GM12878 (cell line): ENCODE measurements around the gene CNST. TPM values are rescaled to one million over a fixed set of nuclear protein-coding genes. Genes with fewer than 3 reads are reported as not detected.
A peak's percentile ranks its signal among the peaks of the same experiment; 100 is the strongest.

Experiments used
- ATAC-seq: fragments of 200-7000 bp; cut with Tn5 transposase; 3 replicates; pipeline ENCODE4 v1.9.1; 2020; ENCODE audit warnings: mild to moderate bottlenecking, moderate library complexity
- Bru-seq: library from RNA; stranded (reverse); fragments of 400-500 nt; gene quantifications from one replicate; lab custom pipeline; 2021; lab: Mats Ljungman, UMichigan
- BruChase-seq, 2 experiments: library from RNA; stranded (reverse); fragments of 400-500 nt; gene quantifications; one replicate each; lab custom pipeline; 2021; lab: Mats Ljungman, UMichigan
- BruUV-seq: library from RNA; stranded (reverse); fragments of 400-500 nt; replicated peaks from 2 replicates; lab custom pipeline; 2021; lab: Mats Ljungman, UMichigan
- CTCF ChIA-PET: fragments of 300-600 bp; sonication (Branson Sonifier 250); formaldehyde crosslinking; extraction: SDS; loops from one replicate; lab custom pipeline; 2021; ENCODE audit warnings: inconsistent platforms; lab: Yijun Ruan, JAX
- POLR2A ChIA-PET: fragments of 350-600 bp; formaldehyde crosslinking; extraction: SDS; loops from one replicate; lab custom pipeline; 2021; ENCODE audit warnings: inconsistent platforms; lab: Charles Lee
- RAD21 ChIA-PET: fragments of 300-600 bp; sonication (Branson Sonifier 250); formaldehyde crosslinking; loops from one replicate; lab custom pipeline; 2023; ENCODE audit warnings: antibody characterized with exemption; ENCODE audit not compliant: unreplicated experiment; lab: Charles Lee
- SMC1A ChIA-PET: fragments of 300-600 bp; sonication (Branson Sonifier 250); formaldehyde crosslinking; loops from one replicate; lab custom pipeline; 2023; ENCODE audit not compliant: unreplicated experiment, uncharacterized antibody; lab: Charles Lee
- DNase-seq: peaks from one replicate; pipeline ENCODE4 v3.0.0-alpha.2; 2011; ENCODE audit warnings: low read depth, low spot score
- FAIRE-seq: peaks from 3 replicates; lab custom pipeline; 2011; peaks lifted over from hg19 to GRCh38; lab: Jason Lieb, UNC
- H2AFZ ChIP-seq: 2 replicates; pipeline ENCODE4 v1.6.0; 2011; ENCODE audit warnings: low read depth, low read length, control low read depth; ENCODE audit not compliant: control insufficient read depth
- H3K27ac ChIP-seq: 2 replicates; pipeline ENCODE4 v1.5.1; 2011; ENCODE audit warnings: control low read depth; ENCODE audit not compliant: control insufficient read depth, insufficient read depth
- H3K27me3 ChIP-seq, 2 experiments: replicated peaks in 1 of 2; 2 replicates each; pipeline versions ENCODE4 v1.6.0 to v1.6.1; 2011; ENCODE audit warnings: low read length in 1 of 2; ENCODE audit not compliant: control insufficient read depth in 2 of 2, insufficient read depth in 2 of 2
- H3K36me3 ChIP-seq, 2 experiments: 2 replicates each; pipeline ENCODE4 v1.5.1; 2011; ENCODE audit warnings: low read length in 1 of 2; ENCODE audit not compliant: control insufficient read depth in 2 of 2, insufficient read depth in 2 of 2
- H3K4me1 ChIP-seq: 2 replicates; pipeline ENCODE4 v1.6.1; 2011; ENCODE audit warnings: mild to moderate bottlenecking, low read length, moderate library complexity, mixed read lengths; ENCODE audit not compliant: control insufficient read depth, insufficient read depth
- H3K4me2 ChIP-seq: 2 replicates; pipeline ENCODE4 v1.6.0; 2011; ENCODE audit warnings: control low read depth; ENCODE audit not compliant: control insufficient read depth, insufficient read depth
- H3K4me3 ChIP-seq: fragments of 200-600 bp; sonication (generic); 2 replicates; pipeline ENCODE4 v1.5.1; 2016
- H3K79me2 ChIP-seq: 2 replicates; pipeline ENCODE4 v1.6.0; 2011; ENCODE audit warnings: low read length; ENCODE audit not compliant: control insufficient read depth, insufficient read depth
- H3K9ac ChIP-seq: 2 replicates; pipeline ENCODE4 v1.8.0; 2011; ENCODE audit warnings: low read length, control low read depth, mixed read lengths; ENCODE audit not compliant: control insufficient read depth, insufficient read depth
- H3K9me3 ChIP-seq: replicated peaks from 3 replicates; pipeline ENCODE4 v1.5.1; 2011; ENCODE audit warnings: mild to moderate bottlenecking, low read length; ENCODE audit not compliant: control insufficient read depth, insufficient read depth
- H4K20me1 ChIP-seq: 2 replicates; pipeline ENCODE4 v1.6.0; 2011; ENCODE audit not compliant: control insufficient read depth, insufficient read depth
- CHD2 ChIP-seq: IDR thresholded peaks from 2 replicates; pipeline ENCODE4 v1.6.1; 2011; ENCODE audit warnings: low read depth, low read length, improper control_type of control experiment, borderline replicate concordance
- CREB1 ChIP-seq: IDR thresholded peaks from 2 replicates; pipeline ENCODE4 v1.6.1; 2012; ENCODE audit warnings: low read depth, mild to moderate bottlenecking, inconsistent platforms
- DPF2 ChIP-seq: fragments of 450-650 bp; IDR thresholded peaks from 2 replicates; pipeline ENCODE4 v1.6.1; 2017; ENCODE audit warnings: mild to moderate bottlenecking
- E4F1 ChIP-seq: fragments of 450-650 bp; IDR thresholded peaks from 2 replicates; pipeline ENCODE4 v1.6.1; 2018; ENCODE audit warnings: borderline replicate concordance, mild to moderate bottlenecking; ENCODE audit not compliant: partially characterized antibody
- HCFC1 ChIP-seq: fragments of 150-350 bp; IDR thresholded peaks from 2 replicates; pipeline ENCODE4 v1.6.1; 2014; ENCODE audit warnings: low read length
- HDAC6 ChIP-seq: fragments of 200-600 bp; sonication (generic); IDR thresholded peaks from one replicate; pipeline ENCODE4 v1.8.0; 2017; ENCODE audit warnings: antibody characterized with exemption; ENCODE audit not compliant: unreplicated experiment
- HDGF ChIP-seq: fragments of 450-650 bp; IDR thresholded peaks from 2 replicates; pipeline ENCODE4 v1.6.1; 2016; ENCODE audit warnings: antibody characterized with exemption
- IKZF2 ChIP-seq, 2 experiments: fragments of 450-650 bp; IDR thresholded peaks; 2 replicates each; pipeline ENCODE4 v1.6.1; 2017; ENCODE audit warnings: mild to moderate bottlenecking in 2 of 2, moderate library complexity in 2 of 2
- NBN ChIP-seq: fragments of 450-650 bp; IDR thresholded peaks from 2 replicates; pipeline ENCODE4 v1.6.1; 2016
- NR2C2 ChIP-seq: IDR thresholded peaks from 2 replicates; pipeline ENCODE4 v1.6.1; 2011; ENCODE audit warnings: borderline replicate concordance, low read depth; ENCODE audit not compliant: control insufficient read depth, insufficient read length
- RCOR1 ChIP-seq: conservative IDR thresholded peaks from 2 replicates; pipeline ENCODE4 v1.6.1; 2012; ENCODE audit warnings: low read depth, low read length, improper control_type of control experiment
- SIN3A ChIP-seq: IDR thresholded peaks from 2 replicates; pipeline ENCODE4 v1.6.1; 2012; ENCODE audit warnings: low read depth, low read length, improper control_type of control experiment
- SIX5 ChIP-seq: IDR thresholded peaks from 2 replicates; pipeline ENCODE4 v1.6.1; 2011; ENCODE audit warnings: mild to moderate bottlenecking, low read depth, low read length, moderate library complexity; ENCODE audit not compliant: severe bottlenecking
- SRF ChIP-seq, 2 experiments: IDR thresholded peaks; 2 replicates each; pipeline ENCODE4 v1.6.1; 2011; ENCODE audit warnings: low read depth in 2 of 2, low read length in 2 of 2, mild to moderate bottlenecking in 1 of 2, moderate library complexity in 1 of 2
- WGBS: methylation state at CpG from one replicate; pipeline ENCODE4 v1.1.6; 2016; ENCODE audit warnings: low lambda C conversion rate; ENCODE audit not compliant: insufficient replicate concordance, insufficient coverage; ENCODE audit errors: missing lambda C conversion rate; 5-methylcytosine and 5-hydroxymethylcytosine counted together
- in situ Hi-C: fragments of 300-500 bp; cut with MboI; formaldehyde crosslinking; loops from 9 replicates; pipeline ENCODE4 v1.14.3; 2018; ENCODE audit warnings: mixed read lengths
- intact Hi-C: fragments of 100-400 bp; cut with micrococcal nuclease; formaldehyde crosslinking; loops from one replicate; pipeline ENCODE4 v1.14.2; 2022; ENCODE audit not compliant: unreplicated experiment
- long read RNA-seq, 2 experiments: library from polyadenylated mRNA; unstranded; transcript quantifications; one replicate each; pipeline ENCODE4 v2.0.0, GENCODE V29; 2019 to 2020
- polyA minus RNA-seq, 3 experiments: library from RNA; depleted of rRNA, polyadenylated mRNA; stranded (reverse); fragments of >200 nt; gene quantifications; 2 replicates each; pipeline ENCODE4 v1.2.3, GENCODE V29; 2011
- polyA plus RNA-seq, 11 experiments: library from polyadenylated mRNA; depleted of rRNA in 4 of 11; unstranded in 6 of 11; stranded (reverse) in 5 of 11; fragments of >200 nt; fragmentation: Nextera tagmentation in 4 of 11; fragmentation: Illumina TruSeq in 1 of 11; extraction: Ambion mirVana in 4 of 11; extraction: Trizol in 1 of 11; gene quantifications; 1 replicate in 1 of 11; 2 replicates in 10 of 11; pipeline versions ENCODE4 v1.2.1 to v1.2.3, GENCODE V29; 2011 to 2016; ENCODE audit warnings: inconsistent platforms in 2 of 11, missing spikeins in 2 of 11, low read depth in 1 of 11
- total RNA-seq, 4 experiments: library from RNA; depleted of rRNA in 3 of 4; stranded (reverse); fragments of >200 nt in 3 of 4; fragmentation: Illumina TruSeq in 1 of 4; extraction: Trizol in 1 of 4; gene quantifications; 2 replicates each; pipeline versions ENCODE4 v1.2.1 to v1.2.3, GENCODE V29; 2013 to 2021

Gene CNST
- total RNA-seq (2013; cell fraction: nucleolus; rRNA removed) = 56.0 and 62.4 TPM in 2 replicates
- total RNA-seq (2014; rRNA removed) (10.6 and 12.0 TPM in 2 replicates), total RNA-seq (2014; rRNA removed; fragmentation: Illumina TruSeq; extraction: Trizol) (13.2 and 13.4 TPM in 2 replicates), total RNA-seq (2021) (15.6 and 18.8 TPM in 2 replicates), polyA plus RNA-seq (2011; rRNA removed) (12.5 and 15.4 TPM in 2 replicates), polyA plus RNA-seq (2014; fragmentation: Illumina TruSeq; extraction: Trizol) (12.1 and 15.8 TPM in 2 replicates), polyA plus RNA-seq (2014; fragmentation: Nextera tagmentation; extraction: Ambion mirVana) (1 to 10 TPM; 4.8 to 4.9 TPM), polyA plus RNA-seq (2014; rRNA removed) (8.9 and 9.4 TPM in 2 replicates), polyA plus RNA-seq (2016; fragmentation: Nextera tagmentation; extraction: Ambion mirVana) (10 to 100 TPM; 14.9 to 16.2 TPM), polyA minus RNA-seq (2011; rRNA and poly(A)+ RNA removed) (18.1 and 43.2 TPM in 2 replicates), Bru-seq, nascent RNA (percentile 80 among the genes with signal in this experiment), BruChase-seq, experiment 1, labeled RNA remaining after a 6-hour chase (percentile 70 among the genes with signal in this experiment), BruChase-seq, experiment 2, labeled RNA remaining after a 2-hour chase (percentile 73 among the genes with signal in this experiment)
- polyA plus RNA-seq (2011; ENCODE audit: low read depth) = 4.4 TPM
- 6.3 and 7.4 TPM in 2 replicates for polyA plus RNA-seq (2011; cell fraction: cytosol; rRNA removed)
- 9.5 and 10.1 TPM in 2 replicates for polyA plus RNA-seq (2011; cell fraction: nucleus; rRNA removed)
- polyA plus RNA-seq (2012) = 7.1 and 9.0 TPM in 2 replicates
- 6.5 and 9.2 TPM in 2 replicates for polyA minus RNA-seq (2011; cell fraction: cytosol; rRNA and poly(A)+ RNA removed)
- 15.2 and 21.5 TPM in 2 replicates for polyA minus RNA-seq (2011; cell fraction: nucleus; rRNA and poly(A)+ RNA removed)
- long read RNA-seq, experiment 1, partial matches to known transcripts = 0 of 2 reads
- long read RNA-seq, experiment 1, other reads (novel, unspliced or antisense) = 2 of 2 reads
- long read RNA-seq, experiment 2, partial matches to known transcripts = 7 of 13 reads
- long read RNA-seq, experiment 2, other reads (novel, unspliced or antisense) = 6 of 13 reads

GRCh38 chr1:246566128-246566812 is at the start of gene CNST, which contains the start of gene TFB2M:
Gene CNST, plus strand, starts transcription at chr1:246566456. Its CDS starts 25,107 bp downstream, at chr1:246591563.
Gene TFB2M, minus strand, starts transcription at chr1:246566261. Its CDS starts 123 bp downstream, at chr1:246566138.
- peak; percentile 98 for FAIRE-seq
- peaks cover 9% of the 10 kb centered on the region for H3K4me1 ChIP-seq
- peak within 1 kb of the TSS; percentile 90 for H3K9ac ChIP-seq
- ChIA-PET SMC1A (interaction anchor here (0.9 to 2.7 kb wide), 7 partner anchors 9 to 77 kb away, joined by 3 to 17 read pairs (median 4); no protein-coding TSS in a partner anchor), POLR2A (interaction anchor here (0.6 to 2.5 kb wide), 4 partner anchors 10 to 268 kb away, joined by 3 to 7 read pairs (median 5); partner anchors contain the start of gene SMYD3), RAD21 (interaction anchor here (0.8 to 2.1 kb wide), 5 partner anchors 13 to 158 kb away, joined by 3 to 7 read pairs (median 6); no protein-coding TSS in a partner anchor), CTCF (interaction anchor here (0.7 to 2.7 kb wide), 5 partner anchors 20 to 129 kb away, joined by 3 to 16 read pairs (median 4); no protein-coding TSS in a partner anchor)
- peak; percentile 97 for DNase-seq
- H3K4me2 ChIP-seq = peak within 1 kb of the TSS; percentile 89
- peak within 1 kb of the TSS; percentile 90 for H2AFZ ChIP-seq
- H3K4me3 ChIP-seq = peak within 1 kb of the TSS; percentile 97
- no peaks in the 10 kb centered on the region for H4K20me1 ChIP-seq
- H3K27ac ChIP-seq = peak within 1 kb of the TSS; percentile 87
- whole genome bisulfite sequencing = under 1% methylated on average over 62 of the region's 62 CpGs
- no peaks in the 10 kb centered on the region; a peak in 1 of 4 replicates for H3K36me3 ChIP-seq
- H3K9me3 ChIP-seq = no peaks in the 10 kb centered on the region
- no TSS peak for BruUV-seq
- intact Hi-C loops (loop anchor here (1.0 to 5.0 kb wide), 3 partner anchors 25 to 131 kb away; partner anchors contain the start of gene SMYD3), in situ Hi-C loops (no loop called here)
- no peaks in the 10 kb centered on the region for H3K27me3 ChIP-seq
- ATAC-seq = peak; percentile 89
- peaks cover 73% of the 10 kb centered on the region for H3K79me2 ChIP-seq
- peak; percentile 74; the same call in 1 of the 2 replicates for TF ChIP-seq CREB1
- TF ChIP-seq E4F1 = peak; percentile 91
- TF ChIP-seq CHD2 = peak; percentile 69
- peak; percentile 42 for TF ChIP-seq SIX5
- peak in 1 of 2 experiments; percentile 27; a peak in 3 of 4 replicates for TF ChIP-seq IKZF2 (IDR thresholded peaks at IDR 0.05)
- 0 out of 2 replicates have a peak, but pooled peaks have one; percentile 59 for TF ChIP-seq NBN
- TF ChIP-seq DPF2 = peak; percentile 57; the same call in 1 of the 2 replicates
- TF ChIP-seq RCOR1 = 0 out of 2 replicates have a peak, but pooled peaks have one; percentile 54
- peak; percentile 71; the same call in 1 of the 2 replicates for TF ChIP-seq HDGF
- no peak for TF ChIP-seq HDAC6
- 0 out of 4 replicates have a peak, but pooled peaks of 1 of the 2 experiments have one; percentile 44 for TF ChIP-seq SRF (IDR thresholded peaks at IDR 0.05; ENCODE audit: low read depth in 2 of 2, low read length in 2 of 2)
- peak; percentile 69 for TF ChIP-seq HCFC1
- TF ChIP-seq NR2C2 = no peak
- peak; percentile 95 for TF ChIP-seq SIN3A
